ENCODE measurements around the gene CPED1. TPM values are rescaled to one million over a fixed set of nuclear protein-coding genes. Genes with fewer than 3 reads are reported as not detected.

The CPED1 gene
- 55.4 and 72.0 TPM in 2 replicates for total RNA-seq

GRCh38 chr7:120988591-120989256 lies at the start of gene CPED1:
TSS of gene CPED1 (plus strand) at chr7:120988711. CDS start at chr7:120989622, 911 bp downstream.

DNA sequence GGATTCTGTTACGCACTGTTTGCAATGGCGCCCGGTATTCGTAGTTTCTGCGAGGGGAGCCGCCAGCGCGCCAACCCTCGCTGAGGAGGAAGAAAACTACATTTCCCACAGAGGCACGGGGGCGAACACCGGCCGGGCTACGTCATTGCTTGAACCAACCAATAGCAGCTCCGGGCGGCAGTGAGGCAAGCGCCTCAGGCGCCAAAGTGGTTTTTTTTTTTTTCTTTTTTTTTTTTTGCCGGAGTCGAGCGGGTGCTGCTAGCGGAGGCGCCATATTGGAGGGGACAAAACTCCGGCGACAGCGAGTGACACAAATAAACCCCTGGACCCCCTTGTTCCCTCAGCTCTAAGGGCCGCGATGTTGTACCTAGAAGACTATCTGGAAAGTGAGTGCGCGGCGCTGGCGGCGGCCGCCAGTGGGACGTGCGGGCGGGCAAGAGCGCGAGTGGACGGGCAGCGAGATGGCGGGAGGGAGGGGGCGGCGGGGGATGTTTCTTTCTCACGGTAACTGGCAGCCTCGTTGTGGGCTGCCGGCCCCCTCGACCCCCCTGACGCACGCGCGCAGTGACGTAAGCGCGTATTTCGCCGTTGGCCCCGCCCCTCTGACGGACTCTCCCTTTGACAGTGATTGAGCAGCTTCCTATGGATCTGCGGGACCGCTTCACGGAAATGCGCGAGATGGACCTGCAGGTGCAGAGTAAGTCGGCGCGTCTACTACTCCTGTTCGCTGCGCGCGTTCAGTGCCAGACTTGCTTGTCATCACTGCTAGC lies 37.8 kb upstream of the CPED1 start, which contains the start of gene ING3:
ING3 (plus strand) TSS at position 239 of the 770 bp plus-strand sequence; CDS start at position 359, 120 bp downstream.

DNA sequence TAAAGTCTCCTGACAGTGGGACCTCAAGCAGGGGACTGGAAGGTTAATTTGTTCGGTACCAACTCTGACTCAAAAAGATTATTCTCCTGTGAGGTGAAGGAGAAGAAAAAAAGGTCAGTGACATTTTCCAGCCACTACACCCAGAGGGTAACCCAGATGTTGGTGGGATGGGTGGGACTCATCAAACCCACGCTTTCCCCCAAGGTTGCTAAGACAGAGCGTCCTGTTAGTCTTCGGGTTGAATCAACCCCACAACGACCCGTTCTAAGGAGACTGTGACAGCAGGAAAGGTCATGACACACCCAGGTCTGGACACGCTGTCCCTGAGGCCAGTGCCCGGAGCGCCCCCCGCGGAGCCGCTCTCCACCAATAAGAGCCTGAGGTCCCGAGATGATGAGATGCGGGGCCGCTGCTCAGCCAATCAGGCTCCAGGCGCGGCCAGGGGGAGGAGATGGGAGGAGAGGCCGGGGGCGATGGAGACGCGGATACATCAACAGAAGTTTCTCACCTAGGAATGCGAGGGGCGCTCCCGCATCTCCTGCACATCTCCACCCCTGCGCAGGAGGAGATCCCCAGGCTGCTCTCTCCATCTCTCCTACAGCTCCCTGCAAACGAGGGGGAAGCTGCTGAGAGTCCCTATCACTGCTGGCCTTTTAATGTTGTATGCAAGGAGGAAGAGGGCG lies 340.1 kb downstream of the CPED1 start, which contains the start of gene WNT16:
WNT16 (plus strand) TSS at position 493 of the 683 bp plus-strand sequence. CDS start 293 bp downstream, outside the sequence.

Other genes starting within 250 kb of the CPED1 start
- 0.29 and 1.1 TPM in 2 replicates for gene TSPAN12, start 130.6 kb upstream of the CPED1 start, total RNA-seq
- 7.6 and 8.9 TPM in 2 replicates for gene ING3, start 37.9 kb upstream of the CPED1 start, total RNA-seq